GM18907 (cell line): Measurements from ENCODE around the gene NEURL2.

Experiments
- ATAC-seq: cut with Tn5 transposase; IDR thresholded peaks from one replicate; pipeline ENCODE4 v1.9.1; 2021; ENCODE audit warnings: mild to moderate bottlenecking, moderate library complexity; ENCODE audit not compliant: unreplicated experiment

The NEURL2 gene

DNA sequence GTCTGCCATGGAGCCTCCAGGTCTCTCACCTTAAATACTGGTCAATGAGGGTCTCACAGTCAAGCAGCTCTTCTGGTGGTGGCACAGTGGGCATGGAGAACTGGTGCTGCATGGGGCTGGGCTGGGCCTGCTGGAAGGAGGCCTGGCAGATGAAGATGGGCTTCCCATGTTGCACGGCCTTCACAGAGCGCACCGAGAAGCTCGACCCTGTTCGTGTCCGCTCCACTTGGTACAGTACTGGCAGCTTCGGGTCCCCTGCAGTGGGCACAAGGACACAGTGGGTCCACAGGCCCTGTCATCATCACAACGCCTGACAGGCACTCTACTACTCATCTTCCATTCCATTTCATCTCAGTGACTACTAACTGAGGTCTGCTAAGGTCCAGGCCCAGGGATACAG is 42.6 kb downstream of the NEURL2 start:
- no peak for ATAC-seq

- no peak for ATAC-seq
These were observed 45.6 kb downstream of the NEURL2 start for GRCh38 chr20:45845452-45845851.

DNA sequence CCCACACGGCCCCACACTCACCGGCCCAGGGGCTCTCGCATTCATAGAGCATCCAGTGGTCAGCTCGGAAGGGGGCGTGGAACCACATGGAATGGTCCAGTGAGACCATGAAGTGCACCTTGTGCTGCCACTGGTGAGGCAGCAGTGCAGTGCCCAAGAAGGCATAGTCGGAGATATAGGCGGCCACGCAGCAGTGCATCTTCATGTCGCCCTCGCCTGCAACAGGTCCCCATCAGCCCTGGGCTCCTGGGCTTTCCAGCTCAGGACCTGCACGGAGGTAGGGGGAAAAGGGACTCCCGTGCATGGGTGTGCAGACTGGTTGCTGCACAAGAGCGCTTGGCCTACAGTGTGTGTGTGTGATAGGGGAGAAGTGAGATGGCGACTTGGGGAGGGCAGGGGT is 47.5 kb downstream of the NEURL2 start:
- no peak for ATAC-seq

DNA sequence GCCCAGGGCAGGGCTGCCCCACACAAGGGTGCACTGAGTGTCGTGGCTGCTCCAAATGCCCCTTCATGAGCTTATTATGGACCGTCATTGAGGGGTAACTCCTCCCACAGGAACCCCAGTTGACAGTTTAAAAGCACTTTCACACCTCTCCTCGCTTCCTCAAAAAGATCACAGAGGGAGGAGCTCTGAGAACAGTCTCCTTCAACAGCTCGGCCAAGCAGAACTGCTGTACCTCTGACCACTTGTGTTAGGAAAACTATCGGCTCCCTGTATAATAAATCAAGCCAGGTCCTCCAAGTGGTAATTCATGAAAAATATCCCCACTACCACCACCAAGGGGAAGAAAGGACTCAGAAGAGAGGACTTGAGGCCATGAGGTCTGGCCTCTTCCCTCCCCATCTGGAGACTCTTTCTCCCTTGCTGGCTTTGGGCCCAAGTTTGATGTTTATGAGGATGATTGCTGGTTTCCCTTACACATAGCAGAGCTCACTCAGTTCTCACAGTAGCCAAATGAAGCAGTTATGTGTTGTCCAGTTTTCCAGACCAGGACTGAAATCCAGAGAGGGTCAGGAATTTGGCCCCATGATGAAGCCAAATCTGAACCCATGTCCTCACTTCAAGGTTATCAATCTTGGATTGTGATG is 48.7 kb downstream of the NEURL2 start:
- no peak for ATAC-seq

- no peak for ATAC-seq
These were observed 49.4 kb downstream of the NEURL2 start for GRCh38 chr20:45841407-45842129.

- no peak for ATAC-seq
These were observed 50.3 kb downstream of the NEURL2 start for GRCh38 chr20:45840700-45841198.
